ENCODE data around the gene FMNL2. TPM values are rescaled to one million over a fixed set of nuclear protein-coding genes. Genes with fewer than 3 reads are reported as not detected.

Gene FMNL2
- total and polyA plus RNA-seq, 2 experiments from 2014 or later: 16.5 to 45.4 TPM

DNA sequence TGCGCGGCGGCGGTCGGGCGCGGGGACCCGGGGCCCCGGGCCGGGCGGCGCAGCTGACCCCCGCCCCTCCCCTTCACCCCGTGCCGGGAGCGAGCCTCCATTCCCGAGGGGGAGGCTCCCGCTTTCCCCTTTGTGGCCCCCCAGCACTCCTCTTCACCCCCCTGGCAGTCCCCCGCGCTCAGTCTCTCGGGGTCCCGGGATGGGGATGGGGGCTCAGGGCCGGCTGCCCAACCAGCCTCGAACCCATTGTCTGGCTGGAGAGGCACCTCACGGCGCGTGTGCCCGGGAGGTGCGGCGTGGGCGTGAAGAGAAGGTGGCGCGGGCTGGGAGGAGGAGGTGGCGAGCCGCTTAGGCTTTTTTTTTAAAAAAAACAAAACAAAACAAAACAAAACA lies 748 bp downstream of the FMNL2 start (continued):
- TF ChIP-seq, protein P1, sequence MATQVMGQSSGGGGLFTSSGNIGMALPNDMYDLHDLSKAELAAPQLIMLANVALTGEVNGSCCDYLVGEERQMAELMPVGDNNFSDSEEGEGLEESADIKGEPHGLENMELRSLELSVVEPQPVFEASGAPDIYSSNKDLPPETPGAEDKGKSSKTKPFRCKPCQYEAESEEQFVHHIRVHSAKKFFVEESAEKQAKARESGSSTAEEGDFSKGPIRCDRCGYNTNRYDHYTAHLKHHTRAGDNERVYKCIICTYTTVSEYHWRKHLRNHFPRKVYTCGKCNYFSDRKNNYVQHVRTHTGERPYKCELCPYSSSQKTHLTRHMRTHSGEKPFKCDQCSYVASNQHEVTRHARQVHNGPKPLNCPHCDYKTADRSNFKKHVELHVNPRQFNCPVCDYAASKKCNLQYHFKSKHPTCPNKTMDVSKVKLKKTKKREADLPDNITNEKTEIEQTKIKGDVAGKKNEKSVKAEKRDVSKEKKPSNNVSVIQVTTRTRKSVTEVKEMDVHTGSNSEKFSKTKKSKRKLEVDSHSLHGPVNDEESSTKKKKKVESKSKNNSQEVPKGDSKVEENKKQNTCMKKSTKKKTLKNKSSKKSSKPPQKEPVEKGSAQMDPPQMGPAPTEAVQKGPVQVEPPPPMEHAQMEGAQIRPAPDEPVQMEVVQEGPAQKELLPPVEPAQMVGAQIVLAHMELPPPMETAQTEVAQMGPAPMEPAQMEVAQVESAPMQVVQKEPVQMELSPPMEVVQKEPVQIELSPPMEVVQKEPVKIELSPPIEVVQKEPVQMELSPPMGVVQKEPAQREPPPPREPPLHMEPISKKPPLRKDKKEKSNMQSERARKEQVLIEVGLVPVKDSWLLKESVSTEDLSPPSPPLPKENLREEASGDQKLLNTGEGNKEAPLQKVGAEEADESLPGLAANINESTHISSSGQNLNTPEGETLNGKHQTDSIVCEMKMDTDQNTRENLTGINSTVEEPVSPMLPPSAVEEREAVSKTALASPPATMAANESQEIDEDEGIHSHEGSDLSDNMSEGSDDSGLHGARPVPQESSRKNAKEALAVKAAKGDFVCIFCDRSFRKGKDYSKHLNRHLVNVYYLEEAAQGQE (IDR thresholded peaks at IDR 0.05; ENCODE audit: unreplicated experiment): no peak

DNA sequence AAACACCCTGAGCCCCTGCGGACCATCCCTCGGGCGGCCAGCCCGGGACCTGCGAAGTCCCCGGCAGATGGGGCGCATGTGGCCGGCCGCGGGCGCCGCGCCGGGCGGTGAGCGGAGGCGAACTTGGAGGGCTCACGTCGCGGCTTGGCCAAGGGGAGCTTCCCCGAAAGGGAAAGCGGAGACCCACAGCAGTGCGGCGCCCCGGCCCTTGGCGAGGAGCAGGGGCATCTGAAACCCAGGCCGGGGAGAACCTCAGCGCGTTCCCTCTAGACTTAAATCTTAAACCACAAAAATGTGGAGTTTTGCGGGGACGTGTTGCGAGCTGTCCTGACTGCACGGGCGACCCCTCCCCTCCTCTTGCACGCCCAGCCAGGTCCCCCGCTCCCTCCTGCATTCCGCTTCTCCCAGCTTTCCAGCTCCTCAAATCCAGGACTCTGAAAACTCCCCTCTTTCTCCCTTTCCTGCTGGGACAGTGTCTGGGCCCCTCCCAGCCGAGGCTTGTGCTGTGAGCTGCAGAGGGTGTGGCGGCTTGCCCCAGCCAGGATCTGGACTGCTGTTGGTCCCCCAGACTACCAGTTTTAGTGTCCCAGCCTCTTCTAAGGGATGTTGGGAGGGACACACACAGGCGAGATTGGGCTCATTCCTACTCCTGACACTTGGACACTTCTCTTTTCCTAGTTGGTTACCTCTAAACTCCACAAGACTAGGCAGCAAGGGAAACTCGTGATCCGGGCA lies 1.3 kb downstream of the FMNL2 start:
- Histone ChIP-seq H2AFZ (peak overlapping the region; percentile 88), H3K27ac (ENCODE audit: low read depth) (no peak overlapping the region)

More for the DNA sequence above, 1.3 kb downstream of the FMNL2 start:
- Histone ChIP-seq H3K4me3 (peak overlapping the region; percentile 69), H3K4me1 (ENCODE audit: insufficient read depth) (peaks cover 37% of the 10 kb centered on the region), H3K4me2 (peak overlapping the region; percentile 82), H3K27me3 (ENCODE audit: insufficient read depth) (peaks cover 4% of the 10 kb centered on the region; the same call in 1 of the 2 replicates), H3K9me2 (ENCODE audit: insufficient read depth) (no peaks in the 10 kb centered on the region), H3K79me2 (replicated peaks; ENCODE audit: insufficient read depth) (peaks cover 52% of the 10 kb centered on the region), H4K20me1 (replicated peaks; ENCODE audit: insufficient read depth) (peaks cover 43% of the 10 kb centered on the region), H3F3A (replicated peaks; ENCODE audit: low read depth) (no peaks in the 10 kb centered on the region), H3K36me3 (ENCODE audit: insufficient read depth) (no peaks in the 10 kb centered on the region)
- Mint-ChIP-seq H3K27ac (no peak overlapping the region; the same call in 1 of the 2 replicates), H3K4me3 (peak overlapping the region; percentile 90), H3K27me3 (ENCODE audit: insufficient read depth, low read depth, poor library complexity) (peaks cover 9% of the 10 kb centered on the region), H3K9me3 (no peaks in the 10 kb centered on the region), H3K4me1 (peaks cover 36% of the 10 kb centered on the region), H3K36me3 (ENCODE audit: low read depth) (no peaks in the 10 kb centered on the region)
- peak; percentile 45 for ATAC-seq
- DNase-seq (ENCODE audit: low spot score): peak; percentile 74
- TF ChIP-seq, protein P2, sequence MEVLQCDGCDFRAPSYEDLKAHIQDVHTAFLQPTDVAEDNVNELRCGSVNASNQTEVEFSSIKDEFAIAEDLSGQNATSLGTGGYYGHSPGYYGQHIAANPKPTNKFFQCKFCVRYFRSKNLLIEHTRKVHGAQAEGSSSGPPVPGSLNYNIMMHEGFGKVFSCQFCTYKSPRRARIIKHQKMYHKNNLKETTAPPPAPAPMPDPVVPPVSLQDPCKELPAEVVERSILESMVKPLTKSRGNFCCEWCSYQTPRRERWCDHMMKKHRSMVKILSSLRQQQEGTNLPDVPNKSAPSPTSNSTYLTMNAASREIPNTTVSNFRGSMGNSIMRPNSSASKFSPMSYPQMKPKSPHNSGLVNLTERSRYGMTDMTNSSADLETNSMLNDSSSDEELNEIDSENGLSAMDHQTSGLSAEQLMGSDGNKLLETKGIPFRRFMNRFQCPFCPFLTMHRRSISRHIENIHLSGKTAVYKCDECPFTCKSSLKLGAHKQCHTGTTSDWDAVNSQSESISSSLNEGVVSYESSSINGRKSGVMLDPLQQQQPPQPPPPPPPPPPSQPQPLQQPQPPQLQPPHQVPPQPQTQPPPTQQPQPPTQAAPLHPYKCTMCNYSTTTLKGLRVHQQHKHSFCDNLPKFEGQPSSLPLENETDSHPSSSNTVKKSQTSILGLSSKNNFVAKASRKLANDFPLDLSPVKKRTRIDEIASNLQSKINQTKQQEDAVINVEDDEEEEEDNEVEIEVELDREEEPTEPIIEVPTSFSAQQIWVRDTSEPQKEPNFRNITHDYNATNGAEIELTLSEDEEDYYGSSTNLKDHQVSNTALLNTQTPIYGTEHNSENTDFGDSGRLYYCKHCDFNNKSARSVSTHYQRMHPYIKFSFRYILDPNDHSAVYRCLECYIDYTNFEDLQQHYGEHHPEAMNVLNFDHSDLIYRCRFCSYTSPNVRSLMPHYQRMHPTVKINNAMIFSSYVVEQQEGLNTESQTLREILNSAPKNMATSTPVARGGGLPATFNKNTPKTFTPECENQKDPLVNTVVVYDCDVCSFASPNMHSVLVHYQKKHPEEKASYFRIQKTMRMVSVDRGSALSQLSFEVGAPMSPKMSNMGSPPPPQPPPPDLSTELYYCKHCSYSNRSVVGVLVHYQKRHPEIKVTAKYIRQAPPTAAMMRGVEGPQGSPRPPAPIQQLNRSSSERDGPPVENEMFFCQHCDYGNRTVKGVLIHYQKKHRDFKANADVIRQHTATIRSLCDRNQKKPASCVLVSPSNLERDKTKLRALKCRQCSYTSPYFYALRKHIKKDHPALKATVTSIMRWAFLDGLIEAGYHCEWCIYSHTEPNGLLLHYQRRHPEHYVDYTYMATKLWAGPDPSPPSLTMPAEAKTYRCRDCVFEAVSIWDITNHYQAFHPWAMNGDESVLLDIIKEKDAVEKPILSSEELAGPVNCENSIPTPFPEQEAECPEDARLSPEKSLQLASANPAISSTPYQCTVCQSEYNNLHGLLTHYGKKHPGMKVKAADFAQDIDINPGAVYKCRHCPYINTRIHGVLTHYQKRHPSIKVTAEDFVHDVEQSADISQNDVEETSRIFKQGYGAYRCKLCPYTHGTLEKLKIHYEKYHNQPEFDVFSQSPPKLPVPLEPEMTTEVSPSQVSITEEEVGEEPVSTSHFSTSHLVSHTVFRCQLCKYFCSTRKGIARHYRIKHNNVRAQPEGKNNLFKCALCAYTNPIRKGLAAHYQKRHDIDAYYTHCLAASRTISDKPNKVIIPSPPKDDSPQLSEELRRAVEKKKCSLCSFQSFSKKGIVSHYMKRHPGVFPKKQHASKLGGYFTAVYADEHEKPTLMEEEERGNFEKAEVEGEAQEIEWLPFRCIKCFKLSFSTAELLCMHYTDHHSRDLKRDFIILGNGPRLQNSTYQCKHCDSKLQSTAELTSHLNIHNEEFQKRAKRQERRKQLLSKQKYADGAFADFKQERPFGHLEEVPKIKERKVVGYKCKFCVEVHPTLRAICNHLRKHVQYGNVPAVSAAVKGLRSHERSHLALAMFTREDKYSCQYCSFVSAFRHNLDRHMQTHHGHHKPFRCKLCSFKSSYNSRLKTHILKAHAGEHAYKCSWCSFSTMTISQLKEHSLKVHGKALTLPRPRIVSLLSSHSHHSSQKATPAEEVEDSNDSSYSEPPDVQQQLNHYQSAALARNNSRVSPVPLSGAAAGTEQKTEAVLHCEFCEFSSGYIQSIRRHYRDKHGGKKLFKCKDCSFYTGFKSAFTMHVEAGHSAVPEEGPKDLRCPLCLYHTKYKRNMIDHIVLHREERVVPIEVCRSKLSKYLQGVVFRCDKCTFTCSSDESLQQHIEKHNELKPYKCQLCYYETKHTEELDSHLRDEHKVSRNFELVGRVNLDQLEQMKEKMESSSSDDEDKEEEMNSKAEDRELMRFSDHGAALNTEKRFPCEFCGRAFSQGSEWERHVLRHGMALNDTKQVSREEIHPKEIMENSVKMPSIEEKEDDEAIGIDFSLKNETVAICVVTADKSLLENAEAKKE (CRISPR knock-in tag; IDR thresholded peaks at IDR 0.05): no peak
- TF ChIP-seq POLR2AphosphoS5 (IDR thresholded peaks at IDR 0.05; ENCODE audit: low read depth): peak; percentile 40
